Peyer's patch (tissue), 4 donors: ENCODE results near the gene GGT1.

ENCODE experiments used
- POLR2A ChIP-seq, 2 donors: fragments of 450-650 bp; IDR thresholded peaks; one replicate each; pipeline ENCODE4 v1.5.1; 2017; ENCODE audit warnings: antibody characterized with exemption in 2 of 2, mild to moderate bottlenecking in 2 of 2, moderate library complexity in 2 of 2
- TF ChIP-seq, protein P1 (sequence below), 6 experiments: fragments of 450-650 bp in 4 of 6; fragments of 200-600 bp in 2 of 6; sonication (generic) in 1 of 6; IDR thresholded peaks; one replicate each; pipeline ENCODE4 v1.5.1; 2017 to 2019; ENCODE audit warnings: antibody characterized with exemption in 6 of 6, mild to moderate bottlenecking in 3 of 6, moderate library complexity in 1 of 6

DNA sequence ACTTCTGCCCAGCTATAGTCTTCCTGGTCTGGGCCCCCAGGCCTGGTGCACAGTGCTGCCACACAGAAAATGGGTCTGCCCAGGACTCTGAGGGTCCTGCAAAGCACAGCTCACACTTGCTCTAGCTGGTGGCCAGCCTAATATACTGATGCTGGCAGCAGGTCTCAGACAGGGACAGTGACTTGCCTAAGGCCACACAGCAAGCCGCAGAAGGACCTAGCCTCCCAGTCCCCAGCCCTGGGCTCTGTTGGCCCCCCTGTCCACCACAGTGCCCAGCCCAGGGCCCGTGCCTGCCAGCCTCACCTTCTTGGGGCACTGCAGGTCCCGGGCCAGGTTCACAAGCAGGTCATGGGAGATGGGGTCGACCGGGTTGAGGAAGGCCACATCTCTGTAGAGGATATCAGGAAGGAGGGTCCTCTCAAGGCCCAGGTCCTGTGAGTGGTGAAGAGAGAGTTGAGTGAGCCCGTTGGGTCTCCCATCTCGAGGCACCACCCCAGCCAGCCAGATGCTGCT, 13.4 kb upstream of the GGT1 start:
- TF ChIP-seq POLR2A (IDR thresholded peaks at IDR 0.05), result no peak
- TF ChIP-seq, protein P1, sequence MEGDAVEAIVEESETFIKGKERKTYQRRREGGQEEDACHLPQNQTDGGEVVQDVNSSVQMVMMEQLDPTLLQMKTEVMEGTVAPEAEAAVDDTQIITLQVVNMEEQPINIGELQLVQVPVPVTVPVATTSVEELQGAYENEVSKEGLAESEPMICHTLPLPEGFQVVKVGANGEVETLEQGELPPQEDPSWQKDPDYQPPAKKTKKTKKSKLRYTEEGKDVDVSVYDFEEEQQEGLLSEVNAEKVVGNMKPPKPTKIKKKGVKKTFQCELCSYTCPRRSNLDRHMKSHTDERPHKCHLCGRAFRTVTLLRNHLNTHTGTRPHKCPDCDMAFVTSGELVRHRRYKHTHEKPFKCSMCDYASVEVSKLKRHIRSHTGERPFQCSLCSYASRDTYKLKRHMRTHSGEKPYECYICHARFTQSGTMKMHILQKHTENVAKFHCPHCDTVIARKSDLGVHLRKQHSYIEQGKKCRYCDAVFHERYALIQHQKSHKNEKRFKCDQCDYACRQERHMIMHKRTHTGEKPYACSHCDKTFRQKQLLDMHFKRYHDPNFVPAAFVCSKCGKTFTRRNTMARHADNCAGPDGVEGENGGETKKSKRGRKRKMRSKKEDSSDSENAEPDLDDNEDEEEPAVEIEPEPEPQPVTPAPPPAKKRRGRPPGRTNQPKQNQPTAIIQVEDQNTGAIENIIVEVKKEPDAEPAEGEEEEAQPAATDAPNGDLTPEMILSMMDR (IDR thresholded peaks at IDR 0.05), result no peak
